ENCODE measurements around the gene KIF16B.

Gene KIF16B

DNA sequence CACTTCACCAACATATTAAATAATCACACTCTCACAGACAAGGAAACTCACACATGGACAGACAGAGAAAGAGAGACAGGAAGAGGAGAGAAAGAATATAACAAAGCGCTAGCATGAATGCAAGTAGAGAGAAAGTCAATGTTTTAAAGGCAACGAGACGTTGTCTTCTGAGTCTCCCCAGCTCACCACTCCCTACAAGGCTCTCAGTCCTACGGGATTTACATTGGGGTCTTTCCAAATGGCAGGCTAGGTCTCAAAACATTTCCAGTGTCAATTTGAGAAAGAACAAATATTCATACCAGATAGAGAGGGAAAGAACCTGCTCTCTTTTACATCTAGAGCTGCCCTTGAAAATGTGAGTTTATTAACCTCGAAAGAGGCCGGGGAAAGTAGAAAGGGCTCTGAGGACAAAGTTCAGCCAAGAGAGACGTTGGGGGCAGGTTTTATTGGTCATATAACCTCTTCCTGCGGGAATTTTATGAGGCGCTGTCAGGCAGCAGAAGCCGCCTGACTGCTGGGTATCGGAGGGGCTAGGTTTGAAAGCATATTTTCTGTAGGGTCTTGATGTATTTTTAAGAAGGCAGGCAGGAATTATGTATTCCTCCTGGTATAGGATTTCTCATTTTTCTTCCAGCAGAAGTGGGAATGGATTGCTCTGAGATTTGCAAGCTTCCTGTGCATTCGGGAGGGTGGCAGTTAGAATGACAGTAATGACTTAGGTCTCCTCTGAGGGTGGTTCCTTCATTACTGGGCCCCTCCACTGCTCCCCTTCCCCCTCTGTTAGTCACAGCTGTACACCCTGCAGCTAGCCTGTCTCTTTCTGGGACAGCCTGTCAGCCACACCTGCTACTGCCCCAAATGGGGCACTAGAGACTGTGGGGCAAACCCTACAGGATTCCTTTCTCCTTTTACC lies 34.4 kb upstream of the KIF16B start:
- no peak for ATAC-seq
- TF ChIP-seq ISL1 (CRISPR knock-in tag; IDR thresholded peaks at IDR 0.05), result no peak
- no peak for TF ChIP-seq ARNTL (CRISPR knock-in tag; IDR thresholded peaks at IDR 0.05; ENCODE audit: borderline replicate concordance, low read depth)
- no peak for TF ChIP-seq CSDC2 (CRISPR knock-in tag; IDR thresholded peaks at IDR 0.05)
- TF ChIP-seq OSR1 (CRISPR knock-in tag; IDR thresholded peaks at IDR 0.05), result no peak
- no peak for TF ChIP-seq ZNF8 (CRISPR knock-in tag; IDR thresholded peaks at IDR 0.05)
- TF ChIP-seq ESRRG (CRISPR knock-in tag; IDR thresholded peaks at IDR 0.05), result no peak
- TF ChIP-seq GLIS3 (CRISPR knock-in tag; IDR thresholded peaks at IDR 0.05), result no peak
- TF ChIP-seq ZFP30 (CRISPR knock-in tag; IDR thresholded peaks at IDR 0.05), result no peak
- TF ChIP-seq RARB (CRISPR knock-in tag; IDR thresholded peaks at IDR 0.05), result no peak
- TF ChIP-seq ZNF565 (CRISPR knock-in tag; conservative IDR thresholded peaks at IDR 0.05; ENCODE audit: low read depth), result no peak
- no peak for TF ChIP-seq BACH2 (CRISPR knock-in tag; IDR thresholded peaks at IDR 0.05; ENCODE audit: borderline replicate concordance)
- TF ChIP-seq TCF4 (CRISPR knock-in tag; IDR thresholded peaks at IDR 0.05; ENCODE audit: borderline replicate concordance), result no peak
- no peak for TF ChIP-seq ZC3H10 (CRISPR knock-in tag; IDR thresholded peaks at IDR 0.05)
- TF ChIP-seq, protein P1, sequence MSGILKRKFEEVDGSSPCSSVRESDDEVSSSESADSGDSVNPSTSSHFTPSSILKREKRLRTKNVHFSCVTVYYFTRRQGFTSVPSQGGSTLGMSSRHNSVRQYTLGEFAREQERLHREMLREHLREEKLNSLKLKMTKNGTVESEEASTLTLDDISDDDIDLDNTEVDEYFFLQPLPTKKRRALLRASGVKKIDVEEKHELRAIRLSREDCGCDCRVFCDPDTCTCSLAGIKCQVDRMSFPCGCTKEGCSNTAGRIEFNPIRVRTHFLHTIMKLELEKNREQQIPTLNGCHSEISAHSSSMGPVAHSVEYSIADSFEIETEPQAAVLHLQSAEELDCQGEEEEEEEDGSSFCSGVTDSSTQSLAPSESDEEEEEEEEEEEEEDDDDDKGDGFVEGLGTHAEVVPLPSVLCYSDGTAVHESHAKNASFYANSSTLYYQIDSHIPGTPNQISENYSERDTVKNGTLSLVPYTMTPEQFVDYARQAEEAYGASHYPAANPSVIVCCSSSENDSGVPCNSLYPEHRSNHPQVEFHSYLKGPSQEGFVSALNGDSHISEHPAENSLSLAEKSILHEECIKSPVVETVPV (CRISPR knock-in tag; IDR thresholded peaks at IDR 0.05), result no peak

DNA sequence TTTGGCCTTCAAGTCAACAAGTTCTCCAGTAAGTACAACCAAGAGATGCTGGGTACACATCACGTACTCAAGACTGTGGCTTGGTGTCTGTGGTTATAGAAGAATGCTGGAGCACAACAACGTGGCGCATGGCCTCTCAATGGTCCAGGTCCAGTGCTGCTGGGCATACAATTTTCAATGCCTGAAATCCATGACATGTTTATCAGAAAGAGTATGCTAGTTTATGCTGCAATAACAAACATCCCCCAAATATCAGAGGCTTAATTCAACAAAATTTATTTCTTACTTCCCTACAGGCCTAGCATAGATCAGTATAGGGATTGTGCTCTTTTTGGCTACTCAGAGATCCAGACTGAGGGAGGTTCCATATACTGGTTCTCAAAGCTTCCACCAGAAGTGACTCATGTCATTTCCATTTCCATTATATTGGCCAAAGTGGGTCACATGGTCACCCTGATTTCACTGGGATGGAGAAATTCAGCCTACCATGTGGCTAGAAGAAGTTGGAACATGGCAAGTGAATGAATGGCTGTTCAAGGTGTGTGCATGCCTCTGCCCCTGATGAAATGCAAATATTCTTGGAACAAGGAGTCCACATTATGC lies 33.3 kb upstream of the KIF16B start:
- TF ChIP-seq BACH2 (CRISPR knock-in tag; IDR thresholded peaks at IDR 0.05; ENCODE audit: borderline replicate concordance) (no peak), TCF4 (CRISPR knock-in tag; IDR thresholded peaks at IDR 0.05; ENCODE audit: borderline replicate concordance) (no peak), RARB (CRISPR knock-in tag; IDR thresholded peaks at IDR 0.05) (no peak), ZNF565 (CRISPR knock-in tag; conservative IDR thresholded peaks at IDR 0.05; ENCODE audit: low read depth) (no peak)
- TF ChIP-seq, protein P2, sequence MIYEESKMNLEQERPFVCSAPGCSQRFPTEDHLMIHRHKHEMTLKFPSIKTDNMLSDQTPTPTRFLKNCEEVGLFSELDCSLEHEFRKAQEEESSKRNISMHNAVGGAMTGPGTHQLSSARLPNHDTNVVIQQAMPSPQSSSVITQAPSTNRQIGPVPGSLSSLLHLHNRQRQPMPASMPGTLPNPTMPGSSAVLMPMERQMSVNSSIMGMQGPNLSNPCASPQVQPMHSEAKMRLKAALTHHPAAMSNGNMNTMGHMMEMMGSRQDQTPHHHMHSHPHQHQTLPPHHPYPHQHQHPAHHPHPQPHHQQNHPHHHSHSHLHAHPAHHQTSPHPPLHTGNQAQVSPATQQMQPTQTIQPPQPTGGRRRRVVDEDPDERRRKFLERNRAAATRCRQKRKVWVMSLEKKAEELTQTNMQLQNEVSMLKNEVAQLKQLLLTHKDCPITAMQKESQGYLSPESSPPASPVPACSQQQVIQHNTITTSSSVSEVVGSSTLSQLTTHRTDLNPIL (CRISPR knock-in tag; IDR thresholded peaks at IDR 0.05; ENCODE audit: low read depth), result no peak
- TF ChIP-seq, protein P3, sequence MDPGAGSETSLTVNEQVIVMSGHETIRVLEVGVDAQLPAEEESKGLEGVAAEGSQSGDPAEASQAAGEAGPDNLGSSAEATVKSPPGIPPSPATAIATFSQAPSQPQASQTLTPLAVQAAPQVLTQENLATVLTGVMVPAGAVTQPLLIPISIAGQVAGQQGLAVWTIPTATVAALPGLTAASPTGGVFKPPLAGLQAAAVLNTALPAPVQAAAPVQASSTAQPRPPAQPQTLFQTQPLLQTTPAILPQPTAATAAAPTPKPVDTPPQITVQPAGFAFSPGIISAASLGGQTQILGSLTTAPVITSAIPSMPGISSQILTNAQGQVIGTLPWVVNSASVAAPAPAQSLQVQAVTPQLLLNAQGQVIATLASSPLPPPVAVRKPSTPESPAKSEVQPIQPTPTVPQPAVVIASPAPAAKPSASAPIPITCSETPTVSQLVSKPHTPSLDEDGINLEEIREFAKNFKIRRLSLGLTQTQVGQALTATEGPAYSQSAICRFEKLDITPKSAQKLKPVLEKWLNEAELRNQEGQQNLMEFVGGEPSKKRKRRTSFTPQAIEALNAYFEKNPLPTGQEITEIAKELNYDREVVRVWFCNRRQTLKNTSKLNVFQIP (CRISPR knock-in tag; IDR thresholded peaks at IDR 0.05; ENCODE audit: borderline replicate concordance, low read depth), result no peak
- ATAC-seq, result no peak

DNA sequence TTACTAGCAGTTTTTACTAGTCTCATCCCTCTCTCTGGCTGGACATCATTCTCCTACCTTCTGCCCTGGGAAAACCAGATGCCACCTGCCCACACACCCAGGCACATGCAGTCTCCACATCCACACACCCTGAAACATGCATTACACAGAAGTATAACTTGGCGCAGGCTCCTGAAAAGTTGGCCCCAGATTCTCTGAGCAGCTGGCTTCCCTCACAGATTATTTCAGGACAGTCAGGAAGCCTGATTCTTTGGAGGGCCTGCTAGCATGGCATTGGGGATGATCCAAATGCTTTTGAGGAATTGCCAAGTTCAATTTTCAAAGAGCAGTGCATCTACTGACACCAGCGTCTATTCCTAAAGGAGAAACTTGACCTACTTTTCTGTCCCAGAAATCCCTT lies 27.8 kb upstream of the KIF16B start:
- ATAC-seq, result no peak

DNA sequence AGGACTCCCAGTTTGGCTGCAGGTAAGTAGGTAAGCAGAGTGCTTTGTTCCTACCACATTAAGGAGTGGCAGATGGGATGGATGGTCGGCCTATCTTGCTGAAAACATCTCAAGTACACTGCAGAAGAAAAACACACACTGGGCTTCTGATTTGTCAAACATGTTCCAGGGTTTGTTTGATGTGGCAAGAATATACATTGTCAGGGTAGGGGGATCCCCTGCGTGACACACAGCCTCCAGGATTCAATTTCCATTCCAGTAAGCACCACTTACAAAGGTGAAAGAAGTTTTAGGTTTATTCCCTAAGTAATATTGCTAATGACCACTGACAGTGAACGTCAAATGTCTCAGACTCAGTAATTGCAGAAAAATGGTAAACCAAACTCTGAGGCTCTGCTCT lies 26.0 kb upstream of the KIF16B start:
- no peak for ATAC-seq
- TF ChIP-seq CSDC2 (CRISPR knock-in tag; IDR thresholded peaks at IDR 0.05) (no peak), TOX (CRISPR knock-in tag; IDR thresholded peaks at IDR 0.05; ENCODE audit: borderline replicate concordance) (no peak), ZFP30 (CRISPR knock-in tag; IDR thresholded peaks at IDR 0.05) (no peak), BACH2 (CRISPR knock-in tag; IDR thresholded peaks at IDR 0.05; ENCODE audit: borderline replicate concordance) (no peak)
- TF ChIP-seq, protein P1 (CRISPR knock-in tag; IDR thresholded peaks at IDR 0.05), result no peak
- TF ChIP-seq, protein P3 (CRISPR knock-in tag; IDR thresholded peaks at IDR 0.05; ENCODE audit: borderline replicate concordance, low read depth), result no peak

More for the DNA sequence above, 27.8 kb upstream of the KIF16B start:
- TF ChIP-seq ZC3H10 (CRISPR knock-in tag; IDR thresholded peaks at IDR 0.05) (no peak), TCF4 (CRISPR knock-in tag; IDR thresholded peaks at IDR 0.05; ENCODE audit: borderline replicate concordance) (no peak), ZFP3 (CRISPR knock-in tag; IDR thresholded peaks at IDR 0.05) (no peak), TOX (CRISPR knock-in tag; IDR thresholded peaks at IDR 0.05; ENCODE audit: borderline replicate concordance) (no peak), SNAI2 (CRISPR knock-in tag; IDR thresholded peaks at IDR 0.05) (no peak), PPARA (CRISPR knock-in tag; IDR thresholded peaks at IDR 0.05; ENCODE audit: borderline replicate concordance) (no peak), ZNF565 (CRISPR knock-in tag; conservative IDR thresholded peaks at IDR 0.05; ENCODE audit: low read depth) (no peak), ESRRG (CRISPR knock-in tag; IDR thresholded peaks at IDR 0.05) (no peak)
- TF ChIP-seq, protein P2 (CRISPR knock-in tag; IDR thresholded peaks at IDR 0.05; ENCODE audit: low read depth), result no peak

Measured in SK-N-SH treated with all-trans-retinoic acid at 6 μM for 48 hours (cell line).